ENCODE results near the gene HHIPL1.

HHIPL1 gene

GRCh38 chr14:99611646-99612045 lies 33.3 kb upstream of the HHIPL1 start:
- no peak for DNase-seq (ENCODE audit: low read depth)

- DNase-seq (ENCODE audit: low read depth), result no peak
Measured at GRCh38 chr14:99612071-99612737, 32.7 kb upstream of the HHIPL1 start.

GRCh38 chr14:99612738-99613330 lies 32.1 kb upstream of the HHIPL1 start:
- no peak for DNase-seq (ENCODE audit: low read depth)

GRCh38 chr14:99615497-99616157 lies 29.3 kb upstream of the HHIPL1 start:
- DNase-seq (ENCODE audit: low read depth), result no peak

GRCh38 chr14:99616832-99617800 lies 27.8 kb upstream of the HHIPL1 start:
- no peak for DNase-seq (ENCODE audit: low read depth)

GRCh38 chr14:99619835-99620834 lies 24.8 kb upstream of the HHIPL1 start:
- DNase-seq (ENCODE audit: low read depth), result no peak

- DNase-seq (ENCODE audit: low read depth), result no peak
Measured at GRCh38 chr14:99621948-99622347, 23.0 kb upstream of the HHIPL1 start.

- DNase-seq (ENCODE audit: low read depth), result no peak
Measured at GRCh38 chr14:99624024-99624423, 20.9 kb upstream of the HHIPL1 start.

- no peak for DNase-seq (ENCODE audit: low read depth)
Measured at GRCh38 chr14:99624971-99625370, 20.0 kb upstream of the HHIPL1 start.

GRCh38 chr14:99625476-99625875 lies 19.5 kb upstream of the HHIPL1 start:
- DNase-seq (ENCODE audit: low read depth), result no peak

GRCh38 chr14:99626041-99626648 lies 18.8 kb upstream of the HHIPL1 start:
- DNase-seq (ENCODE audit: low read depth), result no peak

- no peak for DNase-seq (ENCODE audit: low read depth)
Measured at GRCh38 chr14:99627100-99627499, 17.8 kb upstream of the HHIPL1 start.

- no peak for DNase-seq (ENCODE audit: low read depth)
Measured at GRCh38 chr14:99627510-99628381, 17.2 kb upstream of the HHIPL1 start.

GRCh38 chr14:99628887-99629618 lies 15.9 kb upstream of the HHIPL1 start:
- peak; percentile 32 for DNase-seq (ENCODE audit: low read depth)

- no peak for DNase-seq (ENCODE audit: low read depth)
Measured at GRCh38 chr14:99630202-99630601, 14.7 kb upstream of the HHIPL1 start.

- no peak for DNase-seq (ENCODE audit: low read depth)
Measured at GRCh38 chr14:99632410-99633035, 12.4 kb upstream of the HHIPL1 start.

- no peak for DNase-seq (ENCODE audit: low read depth)
Measured at GRCh38 chr14:99633141-99633540, 11.8 kb upstream of the HHIPL1 start.

- DNase-seq (ENCODE audit: low read depth), result no peak
Measured at GRCh38 chr14:99633918-99634317, 11.0 kb upstream of the HHIPL1 start.
